ENCODE measurements around the gene DCLRE1B.

The DCLRE1B gene

DNA sequence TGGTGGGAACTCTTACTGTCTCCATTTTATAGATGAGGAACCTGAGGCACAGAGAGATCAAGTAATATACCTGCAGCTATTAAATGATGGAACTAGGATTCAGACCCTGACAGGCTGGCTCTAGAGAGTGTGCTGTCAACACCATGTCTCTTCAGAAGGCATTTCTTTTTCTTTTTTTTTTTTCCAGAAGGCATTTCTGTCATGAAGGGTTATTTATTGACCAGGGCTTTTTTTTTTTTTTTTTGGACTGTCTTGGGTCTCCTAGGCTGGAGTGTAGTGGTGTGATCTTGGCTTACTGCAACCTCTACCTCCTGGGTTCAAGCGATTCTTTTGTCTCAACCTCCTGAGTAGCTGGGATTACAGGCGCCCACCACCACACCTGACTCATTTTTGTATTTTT, 46.6 kb downstream of the DCLRE1B start:
- TF ChIP-seq, protein P1, sequence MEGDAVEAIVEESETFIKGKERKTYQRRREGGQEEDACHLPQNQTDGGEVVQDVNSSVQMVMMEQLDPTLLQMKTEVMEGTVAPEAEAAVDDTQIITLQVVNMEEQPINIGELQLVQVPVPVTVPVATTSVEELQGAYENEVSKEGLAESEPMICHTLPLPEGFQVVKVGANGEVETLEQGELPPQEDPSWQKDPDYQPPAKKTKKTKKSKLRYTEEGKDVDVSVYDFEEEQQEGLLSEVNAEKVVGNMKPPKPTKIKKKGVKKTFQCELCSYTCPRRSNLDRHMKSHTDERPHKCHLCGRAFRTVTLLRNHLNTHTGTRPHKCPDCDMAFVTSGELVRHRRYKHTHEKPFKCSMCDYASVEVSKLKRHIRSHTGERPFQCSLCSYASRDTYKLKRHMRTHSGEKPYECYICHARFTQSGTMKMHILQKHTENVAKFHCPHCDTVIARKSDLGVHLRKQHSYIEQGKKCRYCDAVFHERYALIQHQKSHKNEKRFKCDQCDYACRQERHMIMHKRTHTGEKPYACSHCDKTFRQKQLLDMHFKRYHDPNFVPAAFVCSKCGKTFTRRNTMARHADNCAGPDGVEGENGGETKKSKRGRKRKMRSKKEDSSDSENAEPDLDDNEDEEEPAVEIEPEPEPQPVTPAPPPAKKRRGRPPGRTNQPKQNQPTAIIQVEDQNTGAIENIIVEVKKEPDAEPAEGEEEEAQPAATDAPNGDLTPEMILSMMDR (conservative IDR thresholded peaks at IDR 0.05; ENCODE audit: control insufficient read depth, insufficient read depth, low read depth, low read length): no peak
- no peak overlapping the region for H3K4me3 ChIP-seq (ENCODE audit: control insufficient read depth, low read depth, low read length)
- no peak for DNase-seq (ENCODE audit: low read depth)

DNA sequence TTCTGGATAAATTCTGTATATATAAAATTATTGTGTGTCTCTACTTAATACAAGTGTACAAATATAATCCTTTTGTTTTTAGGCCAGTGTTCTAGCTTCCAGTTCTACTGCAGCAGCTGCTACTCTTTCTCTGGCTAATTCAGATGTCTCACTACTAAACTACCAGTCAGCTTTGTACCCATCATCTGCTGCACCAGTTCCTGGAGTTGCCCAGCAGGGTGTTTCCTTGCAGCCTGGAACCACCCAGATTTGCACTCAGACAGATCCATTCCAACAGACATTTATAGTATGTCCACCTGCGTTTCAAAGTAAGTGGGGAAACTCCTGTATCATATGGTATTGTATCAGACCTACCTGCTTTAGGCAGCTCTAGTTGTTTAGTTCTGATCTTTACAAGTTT, 52.9 kb downstream of the DCLRE1B start:
- TF ChIP-seq, protein P1 (conservative IDR thresholded peaks at IDR 0.05; ENCODE audit: control insufficient read depth, insufficient read depth, low read depth, low read length): no peak
- DNase-seq (ENCODE audit: low read depth): no peak
- no peak overlapping the region for H3K4me3 ChIP-seq (ENCODE audit: control insufficient read depth, low read depth, low read length)

DNA sequence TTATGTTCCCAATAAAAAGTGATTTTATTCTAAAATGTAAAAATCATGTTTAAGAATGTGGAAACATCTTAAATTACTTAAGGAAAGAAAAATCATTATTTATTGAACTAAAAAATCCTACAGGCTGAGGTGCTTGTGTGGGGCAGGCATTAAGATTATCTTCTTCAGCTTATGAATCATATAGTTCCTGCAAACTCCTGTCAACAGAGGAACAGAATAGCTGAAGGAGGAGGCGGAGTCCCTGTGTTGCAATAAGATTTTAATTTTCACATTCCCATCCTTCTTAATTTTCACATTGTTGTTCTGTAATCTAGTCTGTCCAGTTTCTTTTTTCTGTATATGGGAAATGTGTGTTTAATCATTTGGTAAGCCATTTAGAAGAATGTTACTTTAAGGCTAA, 53.6 kb downstream of the DCLRE1B start:
- no peak for DNase-seq (ENCODE audit: low read depth)
- TF ChIP-seq, protein P1 (conservative IDR thresholded peaks at IDR 0.05; ENCODE audit: control insufficient read depth, insufficient read depth, low read depth, low read length): no peak

DNA sequence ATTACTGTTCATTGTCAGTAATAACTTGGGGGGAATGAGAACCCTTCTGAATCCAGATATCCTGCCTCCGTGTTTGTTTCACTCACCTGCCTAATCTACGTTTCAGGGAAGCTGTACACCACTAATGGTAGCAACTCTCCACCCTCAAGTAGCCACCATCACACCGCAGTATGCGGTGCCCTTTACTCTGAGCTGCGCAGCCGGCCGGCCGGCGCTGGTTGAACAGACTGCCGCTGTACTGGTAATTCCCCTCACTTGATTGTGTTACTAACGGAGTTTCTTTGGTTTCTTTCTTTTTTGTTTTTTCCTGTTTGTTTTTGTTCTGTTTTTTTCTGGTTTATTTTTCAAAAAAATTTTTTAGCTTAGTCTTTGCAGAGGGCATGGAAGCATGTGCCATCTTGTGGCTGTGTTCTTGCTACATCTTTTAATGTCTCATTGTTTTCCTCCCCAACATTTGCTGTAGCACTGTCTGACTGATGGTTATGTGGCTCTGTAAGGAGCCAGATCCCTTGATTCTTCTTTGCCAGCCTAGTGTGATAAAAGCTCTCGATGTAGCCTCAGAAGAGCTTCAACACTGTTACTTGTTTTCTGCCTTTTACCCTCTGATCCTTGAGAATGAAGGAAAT, 58.3 kb downstream of the DCLRE1B start:
- TF ChIP-seq, protein P1 (conservative IDR thresholded peaks at IDR 0.05; ENCODE audit: control insufficient read depth, insufficient read depth, low read depth, low read length): peak; percentile 17
- H3K4me3 ChIP-seq (ENCODE audit: control insufficient read depth, low read depth, low read length): no peak overlapping the region
- no peak for DNase-seq (ENCODE audit: low read depth)

More for the DNA sequence above, 53.6 kb downstream of the DCLRE1B start:
- H3K4me3 ChIP-seq (ENCODE audit: control insufficient read depth, low read depth, low read length): no peak overlapping the region
